Stimulated activated effector memory CD8-positive, alpha-beta T cell treated with anti-CD3 and anti-CD28 coated beads, Interleukin-12 subunit alpha, Interleukin-12 subunit beta, amount 100 ng/mL, for 72 hours (primary cell): ENCODE data around the gene LINC00305.
A peak's percentile ranks its signal among the peaks of the same experiment; 100 is the strongest.

ENCODE experiments used
- ATAC-seq: fragments of 150-1000 bp; cut with Tn5 transposase; 2 replicates; pipeline ENCODE4 v1.10.0; 2021
- DNase-seq, 2 donors: peaks; one replicate each; pipeline ENCODE4 v3.0.0; 2021 to 2022; ENCODE audit warnings: low spot score in 2 of 2
- H3K27ac Mint-ChIP-seq: one replicate; pipeline ENCODE4 v1.8.0; 2022; ENCODE audit warnings: mild to moderate bottlenecking, mixed read lengths
- H3K36me3 Mint-ChIP-seq: one replicate; pipeline ENCODE4 v1.8.0; 2022; ENCODE audit warnings: mild to moderate bottlenecking, mixed read lengths
- H3K4me1 Mint-ChIP-seq: one replicate; pipeline ENCODE4 v1.8.0; 2022; ENCODE audit warnings: mixed read lengths
- H3K4me3 Mint-ChIP-seq: one replicate; pipeline ENCODE4 v1.8.0; 2022; ENCODE audit warnings: mild to moderate bottlenecking, mixed read lengths
- H3K9me3 Mint-ChIP-seq: one replicate; pipeline ENCODE4 v1.8.0; 2022; ENCODE audit warnings: mixed read lengths

Gene LINC00305

DNA sequence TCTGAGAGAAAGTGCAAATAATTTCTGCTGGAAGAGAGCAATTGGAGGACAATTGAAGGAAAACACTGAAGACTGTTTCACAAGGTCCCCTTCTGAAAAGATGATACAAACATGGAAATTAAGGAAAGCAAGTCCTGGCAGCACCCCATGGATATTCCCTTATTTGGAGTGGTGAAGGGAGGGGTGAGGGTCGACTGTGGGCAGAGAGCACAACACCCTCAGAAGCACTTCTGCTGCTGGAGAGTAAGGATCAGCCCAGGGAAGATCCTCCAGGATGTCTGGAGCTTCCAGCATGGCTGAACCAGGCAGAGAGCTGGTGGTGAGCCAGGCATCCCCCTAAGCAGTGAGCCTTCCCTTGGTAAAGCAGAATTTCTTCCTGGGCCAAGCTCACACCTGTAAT is 54.7 kb downstream of the LINC00305 start:
- no peaks in the 10 kb centered on the region for H3K9me3 Mint-ChIP-seq
- no peaks in the 10 kb centered on the region for H3K36me3 Mint-ChIP-seq
- H3K4me3 Mint-ChIP-seq: no peak overlapping the region
- no peak overlapping the region for H3K27ac Mint-ChIP-seq
- DNase-seq: no peak
- no peak for ATAC-seq
- H3K4me1 Mint-ChIP-seq: no peaks in the 10 kb centered on the region

DNA sequence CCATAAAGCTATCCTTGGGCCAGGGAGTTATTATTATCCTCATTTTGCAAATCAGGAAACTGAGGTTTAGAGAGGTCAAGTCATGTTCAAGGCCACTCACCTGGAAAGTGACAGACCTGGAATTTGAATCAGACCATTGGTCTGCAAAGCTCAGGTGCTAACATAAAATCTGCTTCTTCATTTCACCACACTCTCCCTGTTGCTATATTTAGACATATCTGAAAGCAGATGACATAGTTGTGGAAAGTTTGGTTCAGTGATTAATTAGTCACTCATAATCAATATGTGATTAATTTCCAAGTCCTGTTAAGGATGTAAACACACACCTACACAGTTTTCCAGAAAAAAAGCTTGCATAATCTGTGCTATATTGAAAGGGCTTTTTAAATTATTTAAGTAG is 57.4 kb downstream of the LINC00305 start:
- Mint-ChIP-seq H3K27ac (no peak overlapping the region), H3K4me3 (no peak overlapping the region), H3K4me1 (no peaks in the 10 kb centered on the region), H3K9me3 (peaks cover 4% of the 10 kb centered on the region), H3K36me3 (no peaks in the 10 kb centered on the region)
- DNase-seq (no peak), ATAC-seq (no peak)

DNA sequence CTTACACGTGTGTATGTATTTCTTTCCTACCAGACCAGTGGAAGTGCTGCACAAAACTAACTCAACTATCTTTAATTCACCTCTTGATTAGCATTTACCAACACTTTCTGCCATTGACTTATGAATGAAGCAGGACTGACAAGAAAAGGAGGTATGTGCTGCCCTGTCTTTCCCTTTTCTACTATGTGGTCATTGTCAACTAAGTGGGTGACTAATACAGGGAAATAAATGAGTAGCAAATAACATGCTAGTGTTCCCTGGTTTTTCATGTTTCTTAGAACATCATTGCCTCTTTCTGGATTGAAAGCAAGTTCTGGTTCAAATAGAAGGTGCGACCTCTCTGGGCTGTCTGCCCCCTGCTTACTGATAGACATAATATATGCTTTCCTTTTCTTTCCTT is 58.0 kb downstream of the LINC00305 start:
- peaks cover 4% of the 10 kb centered on the region for H3K9me3 Mint-ChIP-seq
- no peak for ATAC-seq
- no peak overlapping the region for H3K4me3 Mint-ChIP-seq
- no peaks in the 10 kb centered on the region for H3K4me1 Mint-ChIP-seq
- DNase-seq: no peak
- no peak overlapping the region for H3K27ac Mint-ChIP-seq
- no peaks in the 10 kb centered on the region for H3K36me3 Mint-ChIP-seq

DNA sequence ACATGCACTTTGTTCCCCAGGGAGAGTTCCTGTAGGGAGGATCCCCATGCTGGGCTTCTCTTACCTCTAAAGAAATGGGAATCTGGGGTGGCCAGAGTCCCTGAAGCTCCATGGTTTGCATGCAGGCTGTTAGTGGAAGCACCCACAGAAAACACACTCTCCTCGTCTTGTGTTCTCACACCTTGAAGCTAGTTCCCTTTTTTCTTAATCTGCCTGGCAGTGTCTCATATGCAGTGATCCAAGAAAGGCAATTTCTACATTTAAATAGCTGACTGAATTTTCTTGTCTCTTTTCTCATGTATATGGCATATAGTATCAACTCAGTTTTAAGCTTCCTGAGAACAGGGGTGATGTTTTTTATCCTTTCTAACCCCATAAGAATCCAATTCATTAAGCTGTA is 65.0 kb downstream of the LINC00305 start:
- ATAC-seq (no peak), DNase-seq (no peak)
- Mint-ChIP-seq H3K4me3 (no peak overlapping the region), H3K4me1 (no peaks in the 10 kb centered on the region), H3K9me3 (peaks cover 4% of the 10 kb centered on the region), H3K36me3 (no peaks in the 10 kb centered on the region), H3K27ac (no peak overlapping the region)

DNA sequence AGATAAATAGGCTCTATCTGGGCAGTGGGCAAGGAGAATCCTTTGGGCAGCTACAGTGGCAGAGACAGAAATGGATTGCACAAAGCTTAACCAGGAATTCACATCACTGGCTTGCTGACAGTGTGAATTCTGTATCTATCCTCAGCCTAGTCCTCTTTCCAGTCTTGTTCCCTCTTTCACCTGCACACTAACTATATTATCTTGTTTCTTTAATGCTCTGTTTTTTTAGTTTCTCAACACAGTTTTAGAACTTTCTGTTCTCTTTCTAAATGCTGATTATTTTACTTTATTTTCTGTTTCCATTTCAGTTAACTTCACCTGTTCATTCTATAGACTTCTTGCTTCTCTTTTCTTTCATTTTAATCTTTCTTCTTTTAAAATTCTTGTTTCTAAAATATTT is 66.4 kb downstream of the LINC00305 start:
- Mint-ChIP-seq H3K4me1 (no peaks in the 10 kb centered on the region), H3K27ac (no peak overlapping the region), H3K9me3 (no peaks in the 10 kb centered on the region), H3K4me3 (no peak overlapping the region), H3K36me3 (no peaks in the 10 kb centered on the region)
- no peak for ATAC-seq
- DNase-seq: no peak

DNA sequence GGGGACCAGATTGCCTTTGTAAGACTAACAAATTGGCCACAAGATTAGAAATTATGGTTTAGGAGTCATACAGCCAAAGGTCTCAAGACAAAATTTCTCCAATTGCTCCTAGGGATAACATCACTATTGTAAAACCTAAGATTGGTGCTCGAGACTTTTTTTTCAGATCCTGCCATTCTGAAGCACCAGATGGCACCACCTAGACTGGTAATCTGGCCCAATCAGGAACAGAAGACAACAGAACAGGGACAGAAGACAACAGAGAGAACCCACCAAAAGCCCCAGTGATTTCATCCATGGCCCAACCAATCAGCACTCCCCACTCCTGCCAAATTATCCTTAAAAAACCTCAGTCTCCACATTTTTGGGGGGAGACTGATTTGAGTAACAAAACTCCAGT is 66.8 kb downstream of the LINC00305 start:
- ATAC-seq (no peak), DNase-seq (no peak)
- Mint-ChIP-seq H3K27ac (no peak overlapping the region), H3K36me3 (no peaks in the 10 kb centered on the region), H3K4me3 (no peak overlapping the region), H3K4me1 (no peaks in the 10 kb centered on the region), H3K9me3 (no peaks in the 10 kb centered on the region)

DNA sequence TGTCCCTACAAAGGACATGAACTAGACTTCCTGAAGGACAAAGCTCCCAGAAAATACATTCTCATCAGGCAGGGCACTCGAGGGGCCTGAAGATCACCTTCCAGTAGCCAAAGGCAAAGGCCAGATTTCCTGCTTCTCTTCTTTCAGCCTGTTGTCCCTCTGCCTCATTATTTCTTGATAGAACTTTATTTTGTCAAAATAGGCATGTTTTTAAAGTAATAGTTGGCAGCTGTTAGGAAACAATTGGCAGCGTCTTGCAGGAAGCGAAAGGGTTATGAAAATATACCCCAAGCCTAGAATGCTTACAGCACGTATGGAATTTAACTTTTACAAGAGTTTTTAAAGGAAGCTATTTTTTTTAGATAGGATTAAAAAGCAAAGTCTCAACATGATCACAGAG is 74.9 kb downstream of the LINC00305 start:
- ATAC-seq (no peak), DNase-seq (no peak)
- H3K36me3 Mint-ChIP-seq: no peaks in the 10 kb centered on the region
- no peak overlapping the region for H3K27ac Mint-ChIP-seq
- peaks cover 3% of the 10 kb centered on the region for H3K9me3 Mint-ChIP-seq
- no peaks in the 10 kb centered on the region for H3K4me1 Mint-ChIP-seq
- H3K4me3 Mint-ChIP-seq: no peak overlapping the region

DNA sequence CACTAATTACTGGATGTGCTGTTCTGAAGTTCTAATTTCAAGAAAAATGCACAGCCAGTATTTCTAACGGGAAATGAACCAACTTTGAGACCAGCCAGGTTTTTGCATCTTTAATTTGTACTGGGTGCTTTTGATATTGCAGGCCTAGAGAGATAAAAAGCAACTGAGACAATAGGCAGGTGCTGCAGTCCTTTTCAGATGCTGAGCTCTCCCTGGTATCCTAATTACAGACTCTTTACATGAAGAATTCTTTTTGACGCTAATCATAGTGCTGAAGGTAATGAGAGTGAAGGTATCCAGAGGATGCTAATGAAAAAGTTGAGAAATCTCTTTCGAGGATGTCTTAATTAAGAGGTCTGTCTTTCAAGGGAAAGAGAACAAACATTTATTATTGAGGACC is 93.9 kb downstream of the LINC00305 start:
- Mint-ChIP-seq H3K9me3 (peaks cover 6% of the 10 kb centered on the region), H3K27ac (no peak overlapping the region), H3K36me3 (no peaks in the 10 kb centered on the region), H3K4me1 (no peaks in the 10 kb centered on the region), H3K4me3 (no peak overlapping the region)
- ATAC-seq (no peak), DNase-seq (no peak)

DNA sequence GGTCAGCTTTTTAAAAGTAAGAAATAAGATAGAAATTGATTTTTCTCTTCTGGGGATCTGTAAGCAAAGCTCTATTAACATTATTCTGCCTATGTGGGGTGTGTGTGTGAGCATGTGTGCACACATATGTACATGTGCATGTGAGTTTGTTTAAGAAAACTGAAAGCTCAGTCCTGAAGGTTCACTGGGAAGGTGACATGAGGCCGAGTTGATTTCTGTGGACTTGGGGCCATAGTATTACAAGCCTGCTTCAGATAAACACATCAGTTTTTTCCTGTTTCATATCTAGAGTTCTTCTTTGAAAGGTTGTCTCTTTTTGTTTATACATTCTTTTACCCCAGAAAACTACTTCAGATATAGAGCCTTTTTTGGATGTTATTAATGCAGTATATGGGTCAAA is 95.6 kb downstream of the LINC00305 start:
- no peak for DNase-seq
- no peaks in the 10 kb centered on the region for H3K4me1 Mint-ChIP-seq
- no peaks in the 10 kb centered on the region for H3K9me3 Mint-ChIP-seq
- H3K4me3 Mint-ChIP-seq: no peak overlapping the region
- H3K36me3 Mint-ChIP-seq: no peaks in the 10 kb centered on the region
- no peak for ATAC-seq
- no peak overlapping the region for H3K27ac Mint-ChIP-seq

DNA sequence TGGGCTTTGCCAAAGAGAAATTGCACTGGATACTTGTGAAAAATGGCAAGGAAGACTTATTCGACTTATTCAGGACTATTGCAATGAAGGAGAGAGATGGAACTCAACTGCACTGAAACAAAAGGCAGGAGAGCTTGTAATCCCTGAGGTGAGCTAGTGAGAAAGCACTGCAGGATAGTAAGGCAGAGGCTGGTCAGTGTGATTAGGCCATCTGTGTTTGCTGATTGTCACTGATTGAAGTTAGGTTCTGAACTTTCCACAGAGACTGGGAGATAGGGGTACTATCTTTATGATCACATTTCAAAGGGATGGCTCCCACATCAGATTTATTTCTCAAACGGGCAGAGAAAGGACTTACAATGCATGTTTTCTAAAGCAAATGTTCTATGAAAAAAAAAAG is 96.1 kb downstream of the LINC00305 start:
- Mint-ChIP-seq H3K4me3 (no peak overlapping the region), H3K4me1 (no peaks in the 10 kb centered on the region), H3K36me3 (no peaks in the 10 kb centered on the region), H3K27ac (no peak overlapping the region), H3K9me3 (no peaks in the 10 kb centered on the region)
- ATAC-seq (no peak), DNase-seq (no peak)

DNA sequence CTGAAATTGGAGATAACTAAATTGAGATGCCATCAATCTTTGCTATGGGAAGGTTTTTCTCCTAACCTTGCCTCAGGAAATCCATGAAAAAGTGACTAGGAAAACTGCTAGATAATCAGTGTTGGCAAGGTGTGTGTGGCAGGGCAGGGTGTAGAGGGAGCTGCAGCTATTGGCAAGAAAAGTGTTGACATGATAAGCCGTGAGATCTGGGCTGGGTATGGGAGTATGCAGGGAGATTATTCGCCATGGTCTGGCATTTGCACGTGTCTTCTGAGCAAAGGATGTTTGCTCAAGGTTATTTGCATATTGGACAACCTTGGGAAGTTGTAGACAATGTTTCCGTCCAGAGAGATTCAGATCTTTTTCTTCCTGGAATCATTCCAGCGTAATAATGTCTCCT is 104.3 kb downstream of the LINC00305 start:
- Mint-ChIP-seq H3K27ac (no peak overlapping the region), H3K4me1 (no peaks in the 10 kb centered on the region), H3K9me3 (no peaks in the 10 kb centered on the region), H3K4me3 (no peak overlapping the region), H3K36me3 (no peaks in the 10 kb centered on the region)
- DNase-seq: no peak
- ATAC-seq: no peak

DNA sequence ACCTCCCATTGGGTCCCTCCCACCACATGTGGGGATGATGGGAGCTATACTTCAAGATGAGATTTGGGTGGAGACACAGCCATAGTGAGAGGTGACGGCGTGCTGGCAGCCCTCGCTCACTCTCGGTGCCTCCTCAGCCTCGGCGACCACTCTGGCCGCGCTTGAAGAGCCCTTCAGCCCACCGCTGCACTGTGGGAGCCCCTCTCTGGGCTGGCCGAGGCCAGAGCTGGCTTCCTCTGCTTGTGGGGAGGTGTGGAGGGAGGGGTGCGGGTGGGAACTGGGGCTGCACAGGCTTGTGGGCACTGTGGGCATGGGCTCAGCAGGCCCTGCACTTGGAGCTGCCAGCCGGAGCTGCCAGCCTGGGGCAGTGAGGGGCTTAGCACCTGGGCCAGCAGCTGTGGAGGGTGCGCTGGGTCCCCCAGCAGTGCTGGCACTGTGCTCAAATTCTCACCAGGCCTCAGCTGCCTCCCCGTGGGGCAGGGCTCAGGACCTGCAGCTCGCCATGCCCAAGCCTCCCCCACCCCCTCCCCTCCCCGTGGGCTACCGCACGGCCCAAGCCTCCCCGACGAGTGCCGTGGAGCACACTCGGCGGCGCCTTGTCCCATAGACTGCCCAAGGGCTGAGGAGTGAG is 106.0 kb downstream of the LINC00305 start:
- Mint-ChIP-seq H3K4me3 (no peak overlapping the region), H3K27ac (no peak overlapping the region), H3K36me3 (no peaks in the 10 kb centered on the region), H3K4me1 (no peaks in the 10 kb centered on the region), H3K9me3 (no peaks in the 10 kb centered on the region)
- no peak for ATAC-seq
- DNase-seq: no peak

DNA sequence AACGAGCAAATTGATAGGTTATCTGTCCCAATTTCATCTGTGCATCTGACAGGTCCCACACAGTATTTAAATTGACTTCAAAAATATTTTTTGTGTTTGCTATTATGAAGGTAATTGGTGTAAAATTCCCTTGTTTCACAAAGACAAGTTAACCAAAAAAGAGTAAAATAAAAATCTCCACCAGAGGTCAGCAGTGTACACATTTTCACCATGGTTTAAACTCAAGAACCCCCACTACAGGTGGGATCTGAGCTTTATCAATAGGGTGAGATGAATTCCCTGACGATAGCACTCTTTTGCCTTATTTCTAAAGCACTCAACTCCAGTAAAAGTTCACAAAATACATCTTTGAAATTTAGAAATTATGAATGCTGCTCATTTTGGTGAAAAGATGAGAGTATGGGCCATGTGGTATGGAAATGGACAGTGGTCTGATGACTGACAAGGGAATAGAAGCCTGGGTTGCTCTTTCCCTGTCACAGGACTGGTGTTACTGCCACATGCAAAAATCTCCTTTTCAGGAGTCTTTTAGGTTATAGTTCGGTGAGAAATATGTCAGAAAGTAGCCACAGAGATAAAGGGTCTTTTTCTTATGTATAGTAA is 111.0 kb downstream of the LINC00305 start:
- H3K36me3 Mint-ChIP-seq: no peaks in the 10 kb centered on the region
- no peaks in the 10 kb centered on the region for H3K4me1 Mint-ChIP-seq
- no peaks in the 10 kb centered on the region for H3K9me3 Mint-ChIP-seq
- no peak overlapping the region for H3K4me3 Mint-ChIP-seq
- ATAC-seq (no peak), DNase-seq (no peak)
- no peak overlapping the region for H3K27ac Mint-ChIP-seq

DNA sequence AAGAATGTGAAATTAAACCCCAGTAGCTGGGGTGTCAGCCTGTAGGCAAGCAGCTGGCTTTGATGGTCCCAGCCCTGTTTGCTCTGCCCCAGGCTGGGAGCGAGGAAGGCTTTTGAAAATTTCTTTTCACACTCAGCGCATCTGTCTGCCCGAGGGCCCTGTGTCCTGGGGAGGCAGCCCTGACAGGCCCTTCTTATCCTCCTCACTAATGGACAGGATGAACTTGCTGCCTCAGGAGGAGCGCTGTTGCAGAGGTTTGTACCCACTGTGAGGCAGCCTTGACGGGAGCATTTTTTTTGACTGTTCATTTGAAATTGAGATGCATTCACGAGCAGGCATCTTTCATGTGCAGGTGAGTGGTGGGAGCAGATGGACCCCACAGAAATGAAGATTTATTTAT is 116.6 kb downstream of the LINC00305 start:
- Mint-ChIP-seq H3K4me1 (no peaks in the 10 kb centered on the region), H3K27ac (no peak overlapping the region), H3K36me3 (no peaks in the 10 kb centered on the region), H3K9me3 (no peaks in the 10 kb centered on the region), H3K4me3 (no peak overlapping the region)
- ATAC-seq (peak; percentile 49), DNase-seq (no peak)

DNA sequence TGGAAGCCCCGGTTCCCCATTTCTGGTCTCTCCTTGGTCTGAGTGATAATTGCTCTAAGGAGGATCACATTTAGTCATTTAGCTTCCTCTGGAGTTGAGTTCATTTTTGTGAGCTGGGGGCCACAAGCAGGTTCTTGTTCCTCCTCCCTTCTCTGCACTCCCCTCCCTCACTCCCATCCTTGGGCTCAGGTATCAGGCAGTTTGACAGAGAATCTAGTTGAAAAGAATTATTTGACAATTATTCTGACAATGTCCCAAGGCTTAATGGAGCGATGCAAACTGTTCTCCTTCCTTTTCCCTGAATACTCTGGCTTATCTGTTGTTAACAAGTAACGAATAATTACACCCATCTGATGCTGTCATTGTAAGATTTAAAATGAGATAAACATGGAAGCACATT is 117.5 kb downstream of the LINC00305 start:
- no peak for ATAC-seq
- no peak overlapping the region for H3K4me3 Mint-ChIP-seq
- no peaks in the 10 kb centered on the region for H3K9me3 Mint-ChIP-seq
- no peaks in the 10 kb centered on the region for H3K36me3 Mint-ChIP-seq
- H3K27ac Mint-ChIP-seq: no peak overlapping the region
- no peak for DNase-seq
- H3K4me1 Mint-ChIP-seq: no peaks in the 10 kb centered on the region
